Measurements from ENCODE around the gene EDN2.

- TF ChIP-seq CTCF (IDR thresholded peaks at IDR 0.05) (no peak), POLR2AphosphoS5 (IDR thresholded peaks at IDR 0.05; ENCODE audit: insufficient read depth in 1 of 2, low read depth in 1 of 2) (no peak), POLR2A (IDR thresholded peaks at IDR 0.05) (no peak)
Measured at GRCh38 chr1:41447995-41448770, 36.3 kb downstream of the EDN2 start.
